Neuronal stem cell (in vitro differentiated cells): ENCODE results near the gene EFCAB14.
"Not testable (repeated sequence)": the region's sequence is repeated elsewhere in the genome, so short reads cannot be mapped to it uniquely, and the experiment has no call there.

Experiments used
- DNase-seq: peaks from one replicate; pipeline ENCODE4 v3.0.0-alpha.2; 2013; ENCODE audit warnings: low spot score
- H2AFZ ChIP-seq: one replicate; pipeline ENCODE4 v1.6.1; 2013; ENCODE audit warnings: mild to moderate bottlenecking, low read length, inconsistent platforms
- H2AK5ac ChIP-seq: 2 replicates; pipeline ENCODE4 v1.6.1; 2013; ENCODE audit warnings: low read depth, mild to moderate bottlenecking, inconsistent platforms, low read length, moderate library complexity, mixed read lengths
- H2BK120ac ChIP-seq: 2 replicates; pipeline ENCODE4 v1.6.1; 2013; ENCODE audit warnings: low read depth, mild to moderate bottlenecking, inconsistent platforms, low read length, moderate library complexity, mixed read lengths
- H2BK12ac ChIP-seq: one replicate; pipeline ENCODE4 v1.6.1; 2013; ENCODE audit warnings: low read length, inconsistent platforms
- H2BK15ac ChIP-seq: 2 replicates; pipeline ENCODE4 v1.6.1; 2013; ENCODE audit warnings: mild to moderate bottlenecking, low read length, inconsistent platforms, mixed read lengths
- H2BK5ac ChIP-seq: one replicate; pipeline ENCODE4 v1.6.1; 2013; ENCODE audit warnings: inconsistent platforms, mild to moderate bottlenecking, low read length, moderate library complexity
- H3K14ac ChIP-seq: one replicate; pipeline ENCODE4 v1.6.1; 2013; ENCODE audit warnings: low read length, inconsistent platforms
- H3K18ac ChIP-seq: 2 replicates; pipeline ENCODE4 v1.6.1; 2013; ENCODE audit warnings: low read length, inconsistent platforms
- H3K23ac ChIP-seq: 2 replicates; pipeline ENCODE4 v1.6.1; 2013; ENCODE audit warnings: low read depth, mild to moderate bottlenecking, mixed read lengths, low read length, inconsistent platforms; ENCODE audit not compliant: poor library complexity
- H3K27ac ChIP-seq: replicated peaks from 3 replicates; pipeline ENCODE4 v1.5.1; 2013; ENCODE audit warnings: low read length, inconsistent platforms
- H3K27me3 ChIP-seq, 3 experiments: 2 replicates each; pipeline ENCODE4 v1.6.1; 2013; ENCODE audit warnings: low read length in 3 of 3, mild to moderate bottlenecking in 2 of 3, inconsistent platforms in 1 of 3, low read depth in 1 of 3, mixed read lengths in 1 of 3, moderate library complexity in 1 of 3; ENCODE audit not compliant: control insufficient read depth in 3 of 3, insufficient read depth in 3 of 3
- H3K36me3 ChIP-seq, 2 donors: replicated peaks in 1 of 2; 2 replicates each; pipeline ENCODE4 v1.6.1; 2013; ENCODE audit warnings: low read length in 2 of 2; ENCODE audit not compliant: control insufficient read depth in 2 of 2, insufficient read depth in 2 of 2
- H3K4ac ChIP-seq: 2 replicates; pipeline ENCODE4 v1.6.1; 2013; ENCODE audit warnings: inconsistent platforms, mild to moderate bottlenecking, low read length, moderate library complexity
- H3K4me1 ChIP-seq, 2 donors: 1 replicate in 1 of 2; 2 replicates in 1 of 2; pipeline ENCODE4 v1.6.1; 2013; ENCODE audit warnings: low read length in 2 of 2, low read depth in 1 of 2; ENCODE audit not compliant: control insufficient read depth in 2 of 2, insufficient read depth in 1 of 2
- H3K4me2 ChIP-seq: one replicate; pipeline ENCODE4 v1.6.1; 2013; ENCODE audit warnings: mild to moderate bottlenecking, low read length, inconsistent platforms; ENCODE audit not compliant: insufficient read depth, poor library complexity, severe bottlenecking
- H3K4me3 ChIP-seq, 2 donors: 2 replicates each; pipeline ENCODE4 v1.5.1; 2013; ENCODE audit warnings: low read length in 2 of 2, mild to moderate bottlenecking in 2 of 2, inconsistent platforms in 1 of 2, moderate library complexity in 1 of 2
- H3K79me1 ChIP-seq: one replicate; pipeline ENCODE4 v1.6.1; 2013; ENCODE audit warnings: low read depth, mild to moderate bottlenecking, inconsistent platforms, low read length, moderate library complexity
- H3K9ac ChIP-seq: one replicate; pipeline ENCODE4 v1.6.1; 2013; ENCODE audit warnings: mild to moderate bottlenecking, low read depth, low read length, inconsistent platforms; ENCODE audit not compliant: poor library complexity
- H3K9me3 ChIP-seq, 2 donors: replicated peaks in 1 of 2; 2 replicates each; pipeline versions ENCODE3 to v1.6.1; 2013; ENCODE audit warnings: low read length in 2 of 2, mild to moderate bottlenecking in 2 of 2, inconsistent platforms in 1 of 2, low read depth in 1 of 2, mixed read lengths in 1 of 2, moderate library complexity in 1 of 2; ENCODE audit not compliant: control insufficient read depth in 2 of 2, insufficient read depth in 1 of 2
- H4K8ac ChIP-seq: one replicate; pipeline ENCODE4 v1.6.1; 2013; ENCODE audit warnings: low read depth, mild to moderate bottlenecking, inconsistent platforms, low read length, moderate library complexity
- H4K91ac ChIP-seq: one replicate; pipeline ENCODE4 v1.6.1; 2013; ENCODE audit warnings: low read length, low read depth, mild to moderate bottlenecking, inconsistent platforms; ENCODE audit not compliant: poor library complexity
- WGBS, 2 donors: extraction: QIAGEN DNeasy Blood & Tissue Kit; methylation state at CpG; one replicate each; pipeline ENCODE4 v1.1.7; 2013; ENCODE audit warnings: missing lambda C conversion rate in 2 of 2, mixed read lengths in 1 of 2; ENCODE audit not compliant: insufficient read length in 2 of 2, insufficient replicate concordance in 1 of 2; ENCODE audit errors: extremely low coverage in 2 of 2; 5-methylcytosine and 5-hydroxymethylcytosine counted together

The EFCAB14 gene

GRCh38 chr1:46697053-46697452 lies 21.9 kb downstream of the EFCAB14 start:
- Histone ChIP-seq H2BK12ac (no peak overlapping the region), H3K27me3 (no peaks in the 10 kb centered on the region), H3K9ac (no peak overlapping the region), H3K79me1 (no peaks in the 10 kb centered on the region), H4K91ac (no peak overlapping the region), H3K9me3 (no peaks in the 10 kb centered on the region), H2BK120ac (no peak overlapping the region), H4K8ac (no peak overlapping the region), H3K23ac (no peak overlapping the region), H3K4ac (no peak overlapping the region), H3K4me1 (no peaks in the 10 kb centered on the region), H3K36me3 (peaks cover 5 to 80% of the 10 kb centered on the region in 2 donors), H3K4me3 (no peak overlapping the region), H3K14ac (no peak overlapping the region), H3K18ac (no peak overlapping the region), H3K27ac (no peak overlapping the region), H2AK5ac (no peak overlapping the region), H2AFZ (no peak overlapping the region), H2BK15ac (no peak overlapping the region), H2BK5ac (no peak overlapping the region), H3K4me2 (no peak overlapping the region)
- no CpG with 5 or more reads among the region's 2 CpGs for WGBS, 2 donors
- DNase-seq, result no peak

- H4K91ac ChIP-seq, result not testable (repeated sequence)
Measured at GRCh38 chr1:46694676-46695075, 24.2 kb downstream of the EFCAB14 start.

GRCh38 chr1:46692811-46693770 lies 25.8 kb downstream of the EFCAB14 start:
- no peak overlapping the region for H2BK5ac ChIP-seq
- H4K8ac ChIP-seq, result no peak overlapping the region
- no peak overlapping the region for H3K18ac ChIP-seq
- no peak overlapping the region for H3K14ac ChIP-seq
- no peak overlapping the region for H2BK120ac ChIP-seq
- no peaks in the 10 kb centered on the region for H3K4me1 ChIP-seq
- H3K79me1 ChIP-seq, result no peaks in the 10 kb centered on the region
- no CpG with 5 or more reads among the region's 3 CpGs for WGBS, 2 donors
- no peak overlapping the region for H3K27ac ChIP-seq
- H4K91ac ChIP-seq, result no peak overlapping the region
- peaks cover 16 to 84% of the 10 kb centered on the region in 2 donors for H3K36me3 ChIP-seq
- H2AK5ac ChIP-seq, result no peak overlapping the region
- H3K4ac ChIP-seq, result no peak overlapping the region
- no peak overlapping the region for H3K4me3 ChIP-seq
- H3K4me2 ChIP-seq, result no peak overlapping the region
- no peak overlapping the region for H3K9ac ChIP-seq
- H2BK15ac ChIP-seq, result no peak overlapping the region
- H3K27me3 ChIP-seq, result no peaks in the 10 kb centered on the region
- no peak overlapping the region for H3K23ac ChIP-seq
- H2BK12ac ChIP-seq, result no peak overlapping the region
- no peak overlapping the region for H2AFZ ChIP-seq
- no peak for DNase-seq
- H3K9me3 ChIP-seq, result no peaks in the 10 kb centered on the region

More at GRCh38 chr1:46694676-46695075, 24.2 kb downstream of the EFCAB14 start:
- not testable (repeated sequence) for H3K4me1 ChIP-seq, H2BK12ac ChIP-seq, H3K4me2 ChIP-seq, H3K79me1 ChIP-seq, H2BK120ac ChIP-seq, H2BK5ac ChIP-seq, H2AFZ ChIP-seq, H3K23ac ChIP-seq, H3K27me3 ChIP-seq, DNase-seq, H3K18ac ChIP-seq, H3K9ac ChIP-seq, H3K14ac ChIP-seq, H4K8ac ChIP-seq, H3K9me3 ChIP-seq, H3K4me3 ChIP-seq, H3K4ac ChIP-seq, H3K27ac ChIP-seq, H2BK15ac ChIP-seq, H2AK5ac ChIP-seq
- no CpG with 5 or more reads among the region's 4 CpGs for WGBS, 2 donors
- H3K36me3 ChIP-seq, result peaks cover 7 to 84% of the 10 kb centered on the region in 2 donors

GRCh38 chr1:46691997-46692790 lies 26.7 kb downstream of the EFCAB14 start:
- Histone ChIP-seq H2BK12ac (no peak overlapping the region), H2BK120ac (no peak overlapping the region), H3K27me3 (no peaks in the 10 kb centered on the region), H3K4me1 (no peaks in the 10 kb centered on the region), H3K36me3 (peaks cover 22 to 87% of the 10 kb centered on the region in 2 donors), H3K9me3 (no peaks in the 10 kb centered on the region), H2AK5ac (no peak overlapping the region), H3K79me1 (no peaks in the 10 kb centered on the region), H3K9ac (no peak overlapping the region), H4K91ac (no peak overlapping the region), H3K4me3 (no peak overlapping the region), H3K14ac (no peak overlapping the region), H2BK5ac (no peak overlapping the region), H3K4ac (no peak overlapping the region), H4K8ac (no peak overlapping the region), H3K4me2 (no peak overlapping the region), H3K27ac (no peak overlapping the region), H3K23ac (no peak overlapping the region), H2BK15ac (no peak overlapping the region), H2AFZ (no peak overlapping the region), H3K18ac (no peak overlapping the region)
- WGBS, 2 donors, result no CpG with 5 or more reads among the region's 6 CpGs
- no peak for DNase-seq
